ENCODE results near the gene HOXB3. TPM values are rescaled to one million over a fixed set of nuclear protein-coding genes. Genes with fewer than 3 reads are reported as not detected.
A peak's percentile ranks its signal among the peaks of the same experiment; 100 is the strongest.

The HOXB3 gene
- total RNA-seq, 1 experiment from 2014 or later: not detected

DNA sequence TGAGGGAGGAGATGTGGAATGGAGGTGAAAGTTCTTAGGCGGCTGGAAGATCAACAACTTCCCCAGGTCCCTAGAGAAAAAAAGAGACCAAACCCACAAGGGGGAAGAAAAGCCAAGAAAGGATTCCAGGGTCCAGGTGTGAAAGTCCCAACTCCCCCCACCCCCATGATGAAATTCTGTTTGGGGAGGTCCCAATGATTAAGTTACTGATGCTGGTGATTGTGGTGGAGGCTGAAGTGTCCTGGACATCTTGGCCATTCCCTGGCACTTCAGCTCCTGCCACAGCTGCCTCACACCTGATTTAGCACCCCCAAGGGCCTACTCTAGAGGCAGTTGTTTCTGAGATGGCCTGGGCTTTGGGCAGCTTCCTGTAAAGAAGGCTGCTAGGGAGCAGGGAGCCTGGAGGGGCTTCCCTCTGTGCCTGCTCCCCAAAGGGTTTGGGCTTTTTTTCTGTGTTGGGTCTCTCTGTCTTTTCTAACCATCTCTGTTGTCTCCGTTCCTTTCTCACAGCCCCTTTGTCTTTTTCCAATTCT is 25.0 kb downstream of the HOXB3 start:
- Histone ChIP-seq H4K5ac (ENCODE audit: insufficient read length, low read depth, low read length) (no peak overlapping the region), H4K91ac (ENCODE audit: insufficient read length, low read depth, low read length) (no peak overlapping the region), H3K79me1 (ENCODE audit: insufficient read depth, low read depth, low read length, poor library complexity, severe bottlenecking) (no peaks in the 10 kb centered on the region), H3K9me3 (ENCODE audit: control insufficient read depth, low read depth, low read length) (no peaks in the 10 kb centered on the region), H3K23me2 (ENCODE audit: insufficient read length, low read depth, low read length, poor library complexity, severe bottlenecking) (no peaks in the 10 kb centered on the region), H2BK15ac (ENCODE audit: low read depth, low read length) (no peak overlapping the region), H3K14ac (ENCODE audit: insufficient read depth, low read length) (no peak overlapping the region), H2BK12ac (ENCODE audit: insufficient read length, low read depth, low read length) (no peak overlapping the region), H3T11ph (ENCODE audit: low read length) (no peak overlapping the region), H3K79me2 (ENCODE audit: insufficient read depth, low read length) (no peaks in the 10 kb centered on the region), H3K23ac (ENCODE audit: insufficient read length, low read depth, low read length) (no peak overlapping the region), H3K18ac (ENCODE audit: insufficient read length, low read depth, low read length) (no peak overlapping the region), H4K20me1 (ENCODE audit: control insufficient read depth, insufficient read depth, insufficient read length) (peaks cover 2% of the 10 kb centered on the region), H3K56ac (ENCODE audit: insufficient read length, low read depth, low read length) (no peak overlapping the region), H2BK5ac (ENCODE audit: insufficient read length, low read length) (no peak overlapping the region), H2AK5ac (ENCODE audit: insufficient read length, low read length) (no peak overlapping the region), H3K4me2 (ENCODE audit: insufficient read depth, insufficient read length, low read length) (no peak overlapping the region), H3K9ac (ENCODE audit: extremely low read depth, insufficient read length, low read length) (no peak overlapping the region), H2BK20ac (ENCODE audit: low read depth, low read length, poor library complexity, severe bottlenecking) (no peak overlapping the region), H4K8ac (replicated peaks; ENCODE audit: insufficient read length, low read depth, low read length) (no peak overlapping the region), H3K4me1 (ENCODE audit: insufficient read depth, low read length) (peaks cover 2% of the 10 kb centered on the region; the same call in 1 of the 2 replicates), H2BK120ac (ENCODE audit: low read depth, low read length, poor library complexity, severe bottlenecking) (no peak overlapping the region), H3K27ac (ENCODE audit: insufficient read length, low read depth, low read length) (no peak overlapping the region), H3K4ac (ENCODE audit: low read depth, low read length) (no peak overlapping the region), H3K27me3 (ENCODE audit: insufficient read depth, low read length) (peaks cover 99% of the 10 kb centered on the region), H2AFZ (ENCODE audit: low read length) (no peak overlapping the region)
- Mint-ChIP-seq H3K4me1 (peaks cover 3 to 12% of the 10 kb centered on the region in 2 experiments; a peak in 3 of 4 replicates), H3K4me3 (peak overlapping the region in 1 of 2 experiments; percentile 63; a peak in 1 of 5 replicates), H3K27ac (no peak overlapping the region), H3K9me3 (peaks cover 0 to 10% of the 10 kb centered on the region in 2 experiments; a peak in 2 of 5 replicates), H3K36me3 (ENCODE audit: insufficient read depth in 1 of 3, low read depth in 3 of 3) (no peaks in the 10 kb centered on the region; a peak in 1 of 7 replicates), H3K27me3 (ENCODE audit: low read depth) (peaks cover 39% of the 10 kb centered on the region)
- WGBS (ENCODE audit: extremely low coverage, insufficient read length, low lambda C conversion rate): no CpG with 5 or more reads among the region's 2 CpGs
- TF ChIP-seq, protein P1, sequence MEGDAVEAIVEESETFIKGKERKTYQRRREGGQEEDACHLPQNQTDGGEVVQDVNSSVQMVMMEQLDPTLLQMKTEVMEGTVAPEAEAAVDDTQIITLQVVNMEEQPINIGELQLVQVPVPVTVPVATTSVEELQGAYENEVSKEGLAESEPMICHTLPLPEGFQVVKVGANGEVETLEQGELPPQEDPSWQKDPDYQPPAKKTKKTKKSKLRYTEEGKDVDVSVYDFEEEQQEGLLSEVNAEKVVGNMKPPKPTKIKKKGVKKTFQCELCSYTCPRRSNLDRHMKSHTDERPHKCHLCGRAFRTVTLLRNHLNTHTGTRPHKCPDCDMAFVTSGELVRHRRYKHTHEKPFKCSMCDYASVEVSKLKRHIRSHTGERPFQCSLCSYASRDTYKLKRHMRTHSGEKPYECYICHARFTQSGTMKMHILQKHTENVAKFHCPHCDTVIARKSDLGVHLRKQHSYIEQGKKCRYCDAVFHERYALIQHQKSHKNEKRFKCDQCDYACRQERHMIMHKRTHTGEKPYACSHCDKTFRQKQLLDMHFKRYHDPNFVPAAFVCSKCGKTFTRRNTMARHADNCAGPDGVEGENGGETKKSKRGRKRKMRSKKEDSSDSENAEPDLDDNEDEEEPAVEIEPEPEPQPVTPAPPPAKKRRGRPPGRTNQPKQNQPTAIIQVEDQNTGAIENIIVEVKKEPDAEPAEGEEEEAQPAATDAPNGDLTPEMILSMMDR (conservative IDR thresholded peaks at IDR 0.05): no peak
- DNase-seq: no peak
